Activated naive CD4-positive, alpha-beta T cell treated with anti-CD3 and anti-CD28 coated beads, Interleukin-2, amount 10 ng/mL, durations not matched to agents 5 hours and 36 hours (primary cell): ENCODE results near the gene TRPC1. TPM values are rescaled to one million over a fixed set of nuclear protein-coding genes. Genes with fewer than 3 reads are reported as not detected.

Experiments
- total RNA-seq, 2 experiments: library from RNA; stranded (reverse); gene quantifications; one replicate each; pipeline ENCODE4 v1.2.3, GENCODE V29; 2021

The TRPC1 gene
- 1 to 10 TPM in 1 of 2 experiments, under 1 TPM in 1; 0.86 to 1.0 TPM for total RNA-seq

DNA sequence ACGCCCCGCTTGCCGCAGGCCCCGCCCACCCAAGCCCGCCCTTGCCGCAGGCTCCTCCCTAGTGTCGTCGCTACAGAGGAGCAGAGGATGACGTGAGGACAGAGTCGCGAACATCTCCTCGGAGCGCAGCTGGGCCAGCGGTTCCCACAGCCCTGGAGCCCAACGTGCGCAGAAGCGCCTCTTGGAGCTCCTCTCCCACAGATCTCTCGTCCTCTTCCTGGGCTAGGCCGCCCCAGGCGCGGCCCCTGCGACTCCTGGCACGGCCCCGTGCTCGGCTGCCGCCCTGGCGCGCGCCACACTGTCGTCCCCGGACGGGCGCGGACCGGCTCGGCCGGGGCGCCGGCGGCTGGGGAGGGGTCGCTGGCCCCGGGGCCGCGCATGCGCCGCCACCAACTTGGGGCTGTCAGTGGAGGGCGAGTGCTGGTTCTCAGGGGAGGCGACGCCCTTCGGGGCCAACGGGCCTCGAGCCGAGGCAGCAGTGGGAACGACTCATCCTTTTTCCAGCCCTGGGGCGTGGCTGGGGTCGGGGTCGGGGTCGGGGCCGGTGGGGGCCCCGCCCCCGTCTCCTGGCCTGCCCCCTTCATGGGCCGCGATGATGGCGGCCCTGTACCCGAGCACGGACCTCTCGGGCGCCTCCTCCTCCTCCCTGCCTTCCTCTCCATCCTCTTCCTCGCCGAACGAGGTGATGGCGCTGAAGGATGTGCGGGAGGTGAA lies at the start of gene TRPC1:
Gene TRPC1 (plus strand): TSS at position 67 of the 714 bp plus-strand sequence. CDS start 526 bp downstream, at position 593.

Other genes with a start within 250 kb of the TRPC1 start
- gene ATR, start 145.3 kb upstream of the TRPC1 start, total RNA-seq: 10 to 100 TPM; 28.1 to 28.6 TPM
- 1 to 10 TPM; 2.2 to 2.7 TPM for gene PLS1, start 127.6 kb upstream of the TRPC1 start, total RNA-seq
- gene PCOLCE2, start 165.0 kb downstream of the TRPC1 start, total RNA-seq: not detected
- gene PAQR9, start 239.6 kb downstream of the TRPC1 start, total RNA-seq: not detected